GM21619 (cell line): ENCODE data around the gene SIK2.

Source experiments
- ATAC-seq: cut with Tn5 transposase; IDR thresholded peaks from one replicate; pipeline ENCODE4 v1.9.1; 2021; ENCODE audit not compliant: unreplicated experiment

Gene SIK2

DNA sequence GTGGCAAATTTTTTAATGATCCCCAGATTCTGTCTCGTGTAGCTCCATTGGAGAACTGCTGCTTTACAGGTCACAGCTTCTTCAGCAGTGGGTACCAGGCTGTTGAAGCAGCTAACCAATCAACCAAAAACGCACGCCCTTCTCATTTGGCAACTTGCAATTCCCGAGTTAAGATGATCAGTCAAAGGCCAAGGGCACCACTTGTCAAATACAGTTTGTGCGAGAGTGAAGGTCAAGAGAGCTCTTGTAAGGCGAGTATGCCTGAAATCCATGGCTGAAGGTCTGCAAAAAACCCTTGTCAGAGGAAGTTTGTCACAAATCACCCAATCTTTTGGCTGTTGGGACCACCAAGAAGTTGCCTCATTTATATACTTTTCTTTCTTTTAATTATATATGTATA, 176.9 kb downstream of the SIK2 start:
- ATAC-seq = no peak
